Ovary (tissue), 3 donors: ENCODE measurements around the gene TMEM132D.

Experiments used
- CTCF ChIP-seq, 3 donors: fragments of 450-650 bp in 2 of 3; fragments of 200-600 bp in 1 of 3; IDR thresholded peaks; one replicate each; pipeline versions ENCODE4 v1.5.1 to v1.8.0; 2016 to 2022; ENCODE audit warnings: antibody characterized with exemption in 3 of 3, mild to moderate bottlenecking in 1 of 3
- EP300 ChIP-seq: sonication (generic); formaldehyde crosslinking; IDR thresholded peaks from one replicate; pipeline ENCODE4 v1.6.1; 2017; ENCODE audit warnings: antibody characterized with exemption
- POLR2A ChIP-seq: fragments of 450-650 bp; IDR thresholded peaks from one replicate; pipeline ENCODE4 v1.6.1; 2017; ENCODE audit warnings: antibody characterized with exemption, mild to moderate bottlenecking, moderate library complexity
- donor health status: DM: no; HTN: no; CAD: no.

- no peak for TF ChIP-seq CTCF (IDR thresholded peaks at IDR 0.05)
- TF ChIP-seq EP300 = no peak
- no peak for TF ChIP-seq POLR2A
These were observed 228.3 kb downstream of the TMEM132D start for GRCh38 chr12:129675496-129675895.
